ENCODE data around the gene ITGAX.
"Not testable (repeated sequence)": the region's sequence is repeated elsewhere in the genome, so short reads cannot be mapped to it uniquely, and the experiment has no call there.

ITGAX gene

DNA sequence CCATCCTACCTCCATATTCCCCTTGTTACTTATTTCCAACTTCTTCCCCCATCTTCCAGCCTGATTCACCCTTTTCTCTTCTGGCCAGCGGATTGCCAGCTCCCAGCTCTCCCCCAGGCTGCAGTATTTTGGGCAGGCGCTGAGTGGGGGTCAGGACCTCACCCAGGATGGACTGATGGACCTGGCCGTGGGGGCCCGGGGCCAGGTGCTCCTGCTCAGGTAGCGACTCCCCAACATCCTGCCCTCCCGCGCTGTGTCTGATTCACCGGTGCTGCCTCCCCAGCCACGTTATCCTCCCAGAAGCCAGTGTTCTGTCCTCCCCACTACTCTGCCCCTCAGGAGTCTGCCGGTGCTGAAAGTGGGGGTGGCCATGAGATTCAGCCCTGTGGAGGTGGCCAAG, 57.8 kb downstream of the ITGAX start:
- no peak for DNase-seq

GRCh38 chr16:31413381-31413780, 58.4 kb downstream of the ITGAX start:
- no peak for DNase-seq

- no peak for DNase-seq
Observed at GRCh38 chr16:31413943-31414342, 59.0 kb downstream of the ITGAX start.

DNA sequence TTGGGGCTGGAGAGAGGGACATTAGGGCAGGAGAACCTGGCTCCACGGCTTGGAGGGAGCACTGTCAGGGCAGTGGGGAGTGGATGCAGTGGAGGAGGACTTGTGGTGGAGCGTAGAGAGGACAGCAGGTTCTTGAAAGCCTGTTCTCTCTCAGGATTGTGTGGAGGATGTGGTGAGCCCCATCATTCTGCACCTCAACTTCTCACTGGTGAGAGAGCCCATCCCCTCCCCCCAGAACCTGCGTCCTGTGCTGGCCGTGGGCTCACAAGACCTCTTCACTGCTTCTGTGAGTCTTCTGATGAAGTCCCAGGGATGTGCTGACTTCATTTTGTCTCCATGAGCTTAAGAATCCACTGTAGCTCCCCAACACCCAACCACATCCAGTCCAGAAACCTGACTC, 59.7 kb downstream of the ITGAX start:
- no peak for DNase-seq

DNA sequence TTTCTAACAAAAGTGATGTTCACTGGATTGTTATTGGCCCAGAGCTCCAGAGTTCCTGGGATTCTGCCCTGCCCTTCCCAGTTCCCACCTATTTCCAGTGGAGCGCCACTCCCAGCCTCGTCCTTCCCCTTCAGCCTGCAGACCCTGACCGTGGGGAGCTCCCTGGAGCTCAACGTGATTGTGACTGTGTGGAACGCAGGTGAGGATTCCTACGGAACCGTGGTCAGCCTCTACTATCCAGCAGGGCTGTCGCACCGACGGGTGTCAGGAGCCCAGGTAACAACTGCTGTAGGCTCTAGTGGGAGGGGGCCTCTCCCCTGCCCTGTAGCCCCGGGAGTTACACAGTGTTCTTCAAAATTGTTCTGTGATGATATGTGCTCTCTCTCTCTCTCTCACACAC, 61.4 kb downstream of the ITGAX start:
- no peak for DNase-seq

GRCh38 chr16:31417036-31417435, 62.1 kb downstream of the ITGAX start:
- DNase-seq: not testable (repeated sequence)

DNA sequence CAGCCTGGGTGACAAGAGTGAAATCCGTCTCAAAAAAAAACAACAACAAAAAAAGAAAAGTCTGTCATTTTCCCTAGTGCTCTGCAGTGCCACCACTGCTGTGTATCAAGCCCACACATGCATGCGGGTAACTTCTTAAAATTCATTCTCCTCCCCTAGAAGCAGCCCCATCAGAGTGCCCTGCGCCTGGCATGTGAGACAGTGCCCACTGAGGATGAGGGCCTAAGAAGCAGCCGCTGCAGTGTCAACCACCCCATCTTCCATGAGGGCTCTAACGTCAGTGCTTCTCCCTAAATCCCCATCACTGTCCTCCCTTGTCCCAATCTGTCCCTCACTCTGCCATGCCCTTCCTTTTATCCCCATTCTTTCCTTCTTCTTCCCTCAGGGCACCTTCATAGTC, 62.9 kb downstream of the ITGAX start:
- DNase-seq: no peak

DNA sequence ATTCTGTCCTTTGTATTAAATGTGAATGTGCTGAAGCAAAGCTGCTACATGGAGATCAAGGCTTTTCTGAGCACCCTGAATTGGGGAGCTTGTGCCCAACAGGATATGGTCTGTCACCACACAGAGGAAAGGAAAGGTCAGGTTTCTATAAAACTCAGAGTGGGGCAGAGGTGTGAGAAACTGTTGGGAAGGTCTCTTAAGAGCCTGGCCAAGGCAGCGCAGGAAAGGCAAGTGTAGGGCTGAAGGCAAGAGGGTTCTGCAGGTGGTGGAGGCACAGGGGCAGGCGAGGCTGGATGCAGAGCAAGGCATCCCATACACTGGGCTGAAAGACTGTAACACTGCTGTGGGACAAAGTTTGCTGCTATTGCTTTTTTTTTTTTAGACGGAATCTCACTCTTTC, 65.1 kb downstream of the ITGAX start:
- DNase-seq: no peak

DNA sequence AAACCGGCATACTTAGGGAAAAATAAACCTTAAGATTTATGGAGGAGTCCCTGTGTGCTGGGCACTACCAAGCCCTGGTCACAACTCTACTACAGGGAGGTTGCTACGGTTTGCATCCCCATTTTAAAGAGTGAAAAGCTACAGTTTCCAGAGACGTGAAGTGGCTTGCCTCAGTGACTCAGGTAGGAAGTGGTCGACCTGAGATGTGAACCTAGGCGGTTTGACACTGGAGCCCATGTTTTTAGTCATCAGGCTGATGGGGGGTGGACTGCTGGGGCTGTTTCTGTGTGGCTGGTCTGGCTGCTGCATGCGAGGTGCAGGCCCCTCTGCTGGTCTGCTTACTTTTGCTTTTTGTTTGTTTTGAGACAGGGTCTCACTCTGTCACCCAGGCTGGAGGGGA, 66.6 kb downstream of the ITGAX start:
- peak in 1 of 4 experiments; percentile 15 for DNase-seq

- DNase-seq: no peak
Observed at GRCh38 chr16:31423241-31423640, 68.3 kb downstream of the ITGAX start.

GRCh38 chr16:31423801-31424200, 68.8 kb downstream of the ITGAX start:
- no peak for DNase-seq

DNA sequence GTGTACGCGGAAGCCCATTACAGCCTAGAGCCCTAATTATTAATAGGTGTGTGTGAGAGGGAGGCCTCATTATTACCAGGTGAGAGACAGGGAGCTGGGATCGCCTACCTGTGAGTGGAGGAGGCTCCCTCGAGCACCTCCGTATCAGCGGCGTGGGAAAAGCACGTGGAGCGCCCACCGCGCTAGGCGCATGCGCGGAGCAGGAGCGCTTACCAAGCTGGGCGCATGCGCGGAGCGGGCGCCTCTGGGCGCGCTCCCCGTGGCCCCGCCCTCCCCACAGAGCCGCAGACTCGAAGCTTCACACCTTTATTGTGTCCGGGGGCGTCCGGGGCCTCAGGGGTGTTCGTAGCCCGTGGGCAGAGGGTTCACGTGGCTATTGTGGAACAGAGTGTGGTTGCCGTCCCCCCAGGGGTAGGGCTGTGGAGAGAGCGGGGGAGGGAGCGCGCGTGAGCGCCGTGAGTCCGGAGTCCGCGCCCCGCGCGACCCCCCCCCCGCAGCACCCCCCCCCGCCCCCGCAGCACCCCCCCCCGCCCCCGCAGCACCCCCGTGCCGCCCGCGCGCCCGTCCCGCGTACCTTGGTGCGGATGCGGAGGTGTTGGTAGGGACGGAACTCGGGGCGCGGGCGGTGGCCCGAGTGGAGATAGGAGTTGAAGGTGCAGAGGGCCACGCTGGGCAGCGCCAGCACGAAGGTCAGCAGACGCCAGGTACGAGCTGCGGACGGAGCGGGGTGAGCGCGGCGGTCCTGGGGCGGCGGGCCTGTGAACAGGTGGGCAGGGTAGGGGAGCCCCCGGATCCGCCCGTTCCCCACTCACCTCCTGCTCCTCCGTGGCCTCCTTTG, 72.7 kb downstream of the ITGAX start:
- peak; percentile 10 to 47 (median 27) for DNase-seq

- no peak for DNase-seq
Observed at GRCh38 chr16:31428279-31428597, 73.3 kb downstream of the ITGAX start, which contains the start of gene COX6A2. COX6A2 (minus strand) TSS chr16:31428360; CDS start chr16:31428325, 35 bp downstream.

DNA sequence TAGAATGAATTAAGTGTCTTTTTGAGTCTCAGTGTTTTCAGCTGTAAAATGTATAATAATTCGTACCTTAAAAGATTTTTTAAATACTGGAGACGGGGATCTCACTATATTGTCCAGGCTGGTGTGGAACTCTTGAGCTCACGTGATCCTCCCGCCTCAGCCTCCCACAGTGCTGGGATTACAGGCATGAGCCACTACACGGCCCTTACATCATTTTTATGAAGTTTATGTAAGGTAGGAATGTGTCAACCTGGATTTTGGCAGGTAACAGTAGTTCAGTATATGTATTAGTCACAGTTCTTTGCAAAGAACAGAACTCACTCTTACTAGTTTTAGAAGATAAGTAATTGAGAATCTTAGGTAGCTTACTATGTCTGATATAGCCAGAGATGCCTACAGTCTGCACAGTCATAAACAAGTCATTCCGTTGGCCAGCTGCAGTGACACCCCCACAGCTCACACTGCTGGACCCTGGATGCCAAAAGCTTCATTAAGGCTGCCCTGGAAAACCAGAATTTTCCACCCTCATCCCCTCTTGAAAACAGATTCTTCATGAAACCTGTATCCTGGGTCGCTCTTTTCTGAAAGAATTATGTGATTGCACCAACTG, 73.8 kb downstream of the ITGAX start:
- no peak for DNase-seq

GRCh38 chr16:31429314-31429713, 74.3 kb downstream of the ITGAX start:
- DNase-seq: no peak

DNA sequence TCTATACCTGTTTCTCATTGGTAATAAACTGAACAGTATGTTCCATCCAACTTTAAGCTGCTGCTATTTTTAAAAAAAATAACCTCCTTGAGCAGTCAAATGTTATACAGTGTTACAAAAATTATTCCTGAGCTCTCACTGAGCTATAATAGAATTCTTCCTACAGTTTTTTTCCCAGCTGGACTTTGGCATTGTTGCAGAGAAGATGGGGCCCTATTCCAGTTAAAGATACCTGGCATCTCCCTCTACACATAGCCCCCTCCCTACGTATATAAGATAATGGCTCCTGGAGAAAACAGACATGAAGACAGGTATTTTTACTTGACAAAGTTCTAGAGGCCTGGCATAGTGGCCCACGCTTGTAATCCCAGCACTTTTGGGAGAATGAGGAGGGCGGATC, 74.8 kb downstream of the ITGAX start:
- DNase-seq: no peak

GRCh38 chr16:31430380-31431052, 75.5 kb downstream of the ITGAX start:
- no peak for DNase-seq

Measured in activated CD4-positive, CD25-positive, alpha-beta regulatory T cell (primary cell).